Spleen (tissue), 7 donors: ENCODE measurements around the gene ZNF695.

ENCODE experiments used
- CTCF ChIP-seq, 11 experiments: fragments of 200-600 bp in 7 of 11; fragments of 450-650 bp in 4 of 11; sonication (generic) in 4 of 11; IDR thresholded peaks in 8 of 11; conservative IDR thresholded peaks in 3 of 11; 1 replicate in 7 of 11; 2 replicates in 4 of 11; pipeline versions ENCODE4 v1.4.0 to v1.8.0; 2016 to 2021; ENCODE audit warnings: antibody characterized with exemption in 11 of 11, inconsistent platforms in 4 of 11, mild to moderate bottlenecking in 1 of 11
- POLR2A ChIP-seq, 3 donors: fragments of 450-650 bp; IDR thresholded peaks; one replicate each; pipeline ENCODE4 v1.5.1; 2017; ENCODE audit warnings: antibody characterized with exemption in 3 of 3, mild to moderate bottlenecking in 1 of 3
- donor health status: DM: no; HTN: no; CAD: no; lungs with moderate emphysema.
- donor health status: DM: no; HTN: no; CAD: no.
- donor health status: DM: no; HTN: no; CAD: no.

GRCh38 chr1:246971090-246971721 is 36.7 kb downstream of the ZNF695 start:
- peak; percentile 46 to 92 (median 82) for TF ChIP-seq CTCF (IDR thresholded peaks at IDR 0.05 in 8 of 11, conservative IDR thresholded peaks at IDR 0.05 in 3 of 11)
- no peak for TF ChIP-seq POLR2A (IDR thresholded peaks at IDR 0.05)
